GM18505 (cell line): ENCODE data around the gene KCNMB2.
"Not testable (repeated sequence)": the region's sequence is repeated elsewhere in the genome, so short reads cannot be mapped to it uniquely, and the experiment has no call there.

Experiments
- ATAC-seq: cut with Tn5 transposase; IDR thresholded peaks from one replicate; pipeline ENCODE4 v1.9.1; 2021; ENCODE audit not compliant: unreplicated experiment
- POLR2A ChIP-seq: IDR thresholded peaks from 4 replicates; pipeline ENCODE4 v1.6.1; 2011; ENCODE audit warnings: borderline replicate concordance; ENCODE audit not compliant: insufficient read depth, insufficient read length; ENCODE audit errors: extremely low read depth

KCNMB2 gene

GRCh38 chr3:178735032-178735674 is 198.9 kb downstream of the KCNMB2 start:
- no peak for TF ChIP-seq POLR2A
- no peak for ATAC-seq

GRCh38 chr3:178736300-178736699 is 200.1 kb downstream of the KCNMB2 start:
- no peak for ATAC-seq
- no peak for TF ChIP-seq POLR2A

- ATAC-seq = no peak
- TF ChIP-seq POLR2A = no peak
These were observed 203.5 kb downstream of the KCNMB2 start for GRCh38 chr3:178739720-178740119.

- TF ChIP-seq POLR2A = no peak
- ATAC-seq = no peak
These were observed 204.8 kb downstream of the KCNMB2 start for GRCh38 chr3:178741020-178741419.

- TF ChIP-seq POLR2A = no peak
- ATAC-seq = no peak
These were observed 207.1 kb downstream of the KCNMB2 start for GRCh38 chr3:178743297-178743696.

GRCh38 chr3:178745861-178746655 is 209.8 kb downstream of the KCNMB2 start:
- ATAC-seq = not testable (repeated sequence)

GRCh38 chr3:178748874-178749273 is 212.6 kb downstream of the KCNMB2 start:
- no peak for ATAC-seq
- TF ChIP-seq POLR2A = no peak

GRCh38 chr3:178749471-178749870 is 213.2 kb downstream of the KCNMB2 start:
- no peak for ATAC-seq
- no peak for TF ChIP-seq POLR2A

GRCh38 chr3:178750639-178751300 is 214.5 kb downstream of the KCNMB2 start:
- TF ChIP-seq POLR2A = no peak
- ATAC-seq = no peak

GRCh38 chr3:178752843-178753242 is 216.6 kb downstream of the KCNMB2 start:
- ATAC-seq = no peak
- no peak for TF ChIP-seq POLR2A

GRCh38 chr3:178754852-178755510 is 218.7 kb downstream of the KCNMB2 start:
- no peak for TF ChIP-seq POLR2A
- no peak for ATAC-seq

- no peak for TF ChIP-seq POLR2A
- ATAC-seq = no peak
These were observed 224.8 kb downstream of the KCNMB2 start for GRCh38 chr3:178761024-178761423.

GRCh38 chr3:178761461-178761860 is 225.2 kb downstream of the KCNMB2 start:
- TF ChIP-seq POLR2A = no peak
- ATAC-seq = no peak
